HEK293T (cell line): ENCODE results near the gene CEACAM21.

Experiments
- BHLHE40 ChIP-seq: fragments of 450-650 bp; IDR thresholded peaks from 2 replicates; pipeline ENCODE4 v1.6.1; 2016; ENCODE audit warnings: mild to moderate bottlenecking, moderate library complexity, borderline replicate concordance
- CTBP1 ChIP-seq: fragments of 450-650 bp; IDR thresholded peaks from 2 replicates; pipeline ENCODE4 v1.6.1; 2016; ENCODE audit warnings: borderline replicate concordance
- FOXA1 ChIP-seq: fragments of 450-650 bp; IDR thresholded peaks from 2 replicates; pipeline ENCODE4 v1.6.1; 2016; ENCODE audit warnings: mild to moderate bottlenecking
- FOXK2 ChIP-seq: fragments of 450-650 bp; IDR thresholded peaks from 2 replicates; pipeline ENCODE4 v1.6.1; 2016; ENCODE audit warnings: mild to moderate bottlenecking
- FOXM1 ChIP-seq: fragments of 450-650 bp; IDR thresholded peaks from 2 replicates; pipeline ENCODE4 v1.6.1; 2017; ENCODE audit warnings: mild to moderate bottlenecking, borderline replicate concordance
- HDGF ChIP-seq: fragments of 450-650 bp; IDR thresholded peaks from 2 replicates; pipeline ENCODE4 v1.6.1; 2017; ENCODE audit warnings: antibody characterized with exemption, borderline replicate concordance
- SP1 ChIP-seq: fragments of 450-650 bp; IDR thresholded peaks from 2 replicates; pipeline ENCODE4 v1.6.1; 2017
- SUZ12 ChIP-seq: fragments of 450-650 bp; IDR thresholded peaks from 2 replicates; pipeline ENCODE4 v1.6.1; 2016; ENCODE audit warnings: mild to moderate bottlenecking
- ZNF384 ChIP-seq: fragments of 450-650 bp; IDR thresholded peaks from 2 replicates; pipeline ENCODE4 v1.6.1; 2016

- TF ChIP-seq FOXM1 (no peak), SUZ12 (no peak), FOXK2 (no peak), SP1 (no peak), BHLHE40 (no peak), ZNF384 (no peak), CTBP1 (no peak), FOXA1 (no peak), HDGF (no peak)
Measured at GRCh38 chr19:41554907-41555306, 21.1 kb upstream of the CEACAM21 start.
